ENCODE data around the gene RPL29. TPM values are rescaled to one million over a fixed set of nuclear protein-coding genes. Genes with fewer than 3 reads are reported as not detected.
A peak's percentile ranks its signal among the peaks of the same experiment; 100 is the strongest.

Gene RPL29
- total and polyA plus RNA-seq, 2 donors from 2014 or later = 785 to 1,416 TPM

DNA sequence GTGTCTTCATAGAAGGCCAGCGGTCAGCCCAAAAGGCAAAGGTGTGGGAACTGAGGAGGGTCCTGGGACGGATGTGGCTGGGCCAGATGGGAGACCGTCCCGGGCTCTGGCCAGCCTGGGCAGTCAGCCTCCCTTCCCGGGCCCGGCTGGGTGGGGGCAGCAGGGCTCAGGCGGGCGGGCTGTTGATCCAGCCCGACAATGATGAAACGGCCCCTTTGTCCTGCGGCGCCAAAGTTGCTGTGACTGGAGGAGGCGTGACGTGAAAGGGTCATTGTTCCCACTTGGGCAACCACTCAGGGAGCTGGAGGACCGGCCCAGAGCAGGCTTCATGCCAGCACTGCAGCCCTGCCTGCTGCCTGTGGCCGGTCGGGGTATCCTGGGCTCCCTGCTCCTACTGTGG is 44.2 kb upstream of the RPL29 start:
- no peak overlapping the region for H3K9ac ChIP-seq (ENCODE audit: low read length in 3 of 3)
- H3K27me3 ChIP-seq (ENCODE audit: control insufficient read depth, insufficient read depth, low read length) = no peaks in the 10 kb centered on the region
- no peak for FAIRE-seq
- TF ChIP-seq, protein P1, sequence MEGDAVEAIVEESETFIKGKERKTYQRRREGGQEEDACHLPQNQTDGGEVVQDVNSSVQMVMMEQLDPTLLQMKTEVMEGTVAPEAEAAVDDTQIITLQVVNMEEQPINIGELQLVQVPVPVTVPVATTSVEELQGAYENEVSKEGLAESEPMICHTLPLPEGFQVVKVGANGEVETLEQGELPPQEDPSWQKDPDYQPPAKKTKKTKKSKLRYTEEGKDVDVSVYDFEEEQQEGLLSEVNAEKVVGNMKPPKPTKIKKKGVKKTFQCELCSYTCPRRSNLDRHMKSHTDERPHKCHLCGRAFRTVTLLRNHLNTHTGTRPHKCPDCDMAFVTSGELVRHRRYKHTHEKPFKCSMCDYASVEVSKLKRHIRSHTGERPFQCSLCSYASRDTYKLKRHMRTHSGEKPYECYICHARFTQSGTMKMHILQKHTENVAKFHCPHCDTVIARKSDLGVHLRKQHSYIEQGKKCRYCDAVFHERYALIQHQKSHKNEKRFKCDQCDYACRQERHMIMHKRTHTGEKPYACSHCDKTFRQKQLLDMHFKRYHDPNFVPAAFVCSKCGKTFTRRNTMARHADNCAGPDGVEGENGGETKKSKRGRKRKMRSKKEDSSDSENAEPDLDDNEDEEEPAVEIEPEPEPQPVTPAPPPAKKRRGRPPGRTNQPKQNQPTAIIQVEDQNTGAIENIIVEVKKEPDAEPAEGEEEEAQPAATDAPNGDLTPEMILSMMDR (IDR thresholded peaks at IDR 0.05; ENCODE audit: borderline replicate concordance, extremely low read depth, insufficient read depth) = no peak
- H3K9me3 ChIP-seq (ENCODE audit: control insufficient read depth in 2 of 3, insufficient read depth in 1 of 3, low read length in 3 of 3) = no peaks in the 10 kb centered on the region
- peak overlapping the region; percentile 48 to 69 for H3K27ac ChIP-seq (ENCODE audit: low read depth in 2 of 2, low read length in 2 of 2)
- no peaks in the 10 kb centered on the region for H3K4me1 ChIP-seq (ENCODE audit: control insufficient read depth in 2 of 3, insufficient read depth in 2 of 3, low read depth in 1 of 3, low read length in 3 of 3)
- no peaks in the 10 kb centered on the region for H3K36me3 ChIP-seq (ENCODE audit: control insufficient read depth in 2 of 3, insufficient read depth in 3 of 3, low read length in 3 of 3)
- intact Hi-C loops (cut with DNase I) = no loop called here
- peak in 2 of 5 donors; percentile 56 to 87 for DNase-seq
- H3K4me3 ChIP-seq (ENCODE audit: low read length in 3 of 3) = no peak overlapping the region

DNA sequence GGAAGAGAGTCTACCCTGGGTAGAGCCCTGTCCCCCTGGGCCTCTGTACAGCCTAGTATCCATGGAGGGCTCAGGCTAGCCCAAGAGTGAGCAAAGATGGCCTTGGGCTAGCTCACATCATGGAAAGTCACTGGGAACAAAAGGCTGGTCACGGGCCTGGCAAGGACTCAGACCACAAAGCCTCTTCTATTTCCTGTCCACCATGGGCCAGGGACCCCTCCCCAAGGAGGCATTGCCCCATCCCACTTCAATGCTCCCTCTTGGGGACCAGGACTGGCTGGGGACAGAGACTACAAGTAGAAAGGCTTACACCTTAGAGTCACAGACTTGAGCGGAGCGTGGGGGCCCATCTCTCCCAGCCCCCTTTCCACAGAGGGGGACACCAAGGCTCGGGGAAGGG is 43.7 kb upstream of the RPL29 start:
- Histone ChIP-seq H3K27ac (ENCODE audit: low read depth in 2 of 2, low read length in 2 of 2) (peak overlapping the region; percentile 48 to 69), H3K27me3 (ENCODE audit: control insufficient read depth, insufficient read depth, low read length) (no peaks in the 10 kb centered on the region), H3K36me3 (ENCODE audit: control insufficient read depth in 2 of 3, insufficient read depth in 3 of 3, low read length in 3 of 3) (no peaks in the 10 kb centered on the region), H3K9ac (ENCODE audit: low read length in 3 of 3) (no peak overlapping the region), H3K9me3 (ENCODE audit: control insufficient read depth in 2 of 3, insufficient read depth in 1 of 3, low read length in 3 of 3) (no peaks in the 10 kb centered on the region), H3K4me1 (ENCODE audit: control insufficient read depth in 2 of 3, insufficient read depth in 2 of 3, low read depth in 1 of 3, low read length in 3 of 3) (no peaks in the 10 kb centered on the region), H3K4me3 (ENCODE audit: low read length in 3 of 3) (no peak overlapping the region)
- no peak for FAIRE-seq
- intact Hi-C loops (cut with DNase I) = no loop called here
- DNase-seq = no peak
- TF ChIP-seq, protein P1 (IDR thresholded peaks at IDR 0.05; ENCODE audit: borderline replicate concordance, extremely low read depth, insufficient read depth) = no peak

- Histone ChIP-seq H3K9ac (ENCODE audit: low read length in 3 of 3) (no peak overlapping the region), H3K27ac (ENCODE audit: low read depth in 2 of 2, low read length in 2 of 2) (no peak overlapping the region), H3K36me3 (ENCODE audit: control insufficient read depth in 2 of 3, insufficient read depth in 3 of 3, low read length in 3 of 3) (no peaks in the 10 kb centered on the region), H3K9me3 (ENCODE audit: control insufficient read depth in 2 of 3, insufficient read depth in 1 of 3, low read length in 3 of 3) (no peaks in the 10 kb centered on the region), H3K4me3 (ENCODE audit: low read length in 3 of 3) (no peak overlapping the region), H3K4me1 (ENCODE audit: control insufficient read depth in 2 of 3, insufficient read depth in 2 of 3, low read depth in 1 of 3, low read length in 3 of 3) (no peaks in the 10 kb centered on the region), H3K27me3 (ENCODE audit: control insufficient read depth, insufficient read depth, low read length) (no peaks in the 10 kb centered on the region)
- FAIRE-seq = no peak
- TF ChIP-seq, protein P1 (IDR thresholded peaks at IDR 0.05; ENCODE audit: borderline replicate concordance, extremely low read depth, insufficient read depth) = no peak
- DNase-seq = no peak
- intact Hi-C loops (cut with DNase I) = no loop called here
These were observed 42.5 kb upstream of the RPL29 start for GRCh38 chr3:52038227-52038626.

DNA sequence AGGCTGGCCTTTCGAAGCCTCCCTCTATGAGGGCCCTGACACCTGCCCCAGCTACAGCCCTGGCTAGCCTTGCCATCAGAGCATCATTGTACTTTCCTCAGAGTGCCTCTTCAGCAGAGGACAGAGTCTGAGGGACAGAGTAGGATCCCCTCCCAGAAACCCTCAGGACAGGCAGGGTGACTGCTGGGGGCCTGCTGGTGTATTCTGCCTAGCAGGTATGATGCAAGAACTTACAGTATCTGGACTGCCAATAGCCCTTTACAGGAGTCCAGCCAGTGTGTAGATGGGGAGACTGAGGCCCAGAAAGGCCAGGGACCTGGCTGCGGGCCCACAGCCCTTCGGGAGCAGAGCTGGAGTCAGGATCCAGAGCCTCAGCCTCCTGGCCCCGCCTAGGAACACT is 41.6 kb upstream of the RPL29 start:
- no peak overlapping the region for H3K27ac ChIP-seq (ENCODE audit: low read depth in 2 of 2, low read length in 2 of 2)
- no peak overlapping the region for H3K4me3 ChIP-seq (ENCODE audit: low read length in 3 of 3)
- no peaks in the 10 kb centered on the region for H3K27me3 ChIP-seq (ENCODE audit: control insufficient read depth, insufficient read depth, low read length)
- no peaks in the 10 kb centered on the region for H3K36me3 ChIP-seq (ENCODE audit: control insufficient read depth in 2 of 3, insufficient read depth in 3 of 3, low read length in 3 of 3)
- TF ChIP-seq, protein P1 (IDR thresholded peaks at IDR 0.05; ENCODE audit: borderline replicate concordance, extremely low read depth, insufficient read depth) = no peak
- no peaks in the 10 kb centered on the region for H3K9me3 ChIP-seq (ENCODE audit: control insufficient read depth in 2 of 3, insufficient read depth in 1 of 3, low read length in 3 of 3)
- no peaks in the 10 kb centered on the region for H3K4me1 ChIP-seq (ENCODE audit: control insufficient read depth in 2 of 3, insufficient read depth in 2 of 3, low read depth in 1 of 3, low read length in 3 of 3)
- H3K9ac ChIP-seq (ENCODE audit: low read length in 3 of 3) = no peak overlapping the region
- intact Hi-C loops (cut with DNase I) = no loop called here
- FAIRE-seq (no peak), DNase-seq (no peak)
